ENCODE measurements around the gene RAE1. TPM values are rescaled to one million over a fixed set of nuclear protein-coding genes. Genes with fewer than 3 reads are reported as not detected.
"Not testable (repeated sequence)": the region's sequence is repeated elsewhere in the genome, so short reads cannot be mapped to it uniquely, and the experiment has no call there.

The RAE1 gene
- total RNA-seq, 1 experiment from 2014 or later = 46.3 TPM

DNA sequence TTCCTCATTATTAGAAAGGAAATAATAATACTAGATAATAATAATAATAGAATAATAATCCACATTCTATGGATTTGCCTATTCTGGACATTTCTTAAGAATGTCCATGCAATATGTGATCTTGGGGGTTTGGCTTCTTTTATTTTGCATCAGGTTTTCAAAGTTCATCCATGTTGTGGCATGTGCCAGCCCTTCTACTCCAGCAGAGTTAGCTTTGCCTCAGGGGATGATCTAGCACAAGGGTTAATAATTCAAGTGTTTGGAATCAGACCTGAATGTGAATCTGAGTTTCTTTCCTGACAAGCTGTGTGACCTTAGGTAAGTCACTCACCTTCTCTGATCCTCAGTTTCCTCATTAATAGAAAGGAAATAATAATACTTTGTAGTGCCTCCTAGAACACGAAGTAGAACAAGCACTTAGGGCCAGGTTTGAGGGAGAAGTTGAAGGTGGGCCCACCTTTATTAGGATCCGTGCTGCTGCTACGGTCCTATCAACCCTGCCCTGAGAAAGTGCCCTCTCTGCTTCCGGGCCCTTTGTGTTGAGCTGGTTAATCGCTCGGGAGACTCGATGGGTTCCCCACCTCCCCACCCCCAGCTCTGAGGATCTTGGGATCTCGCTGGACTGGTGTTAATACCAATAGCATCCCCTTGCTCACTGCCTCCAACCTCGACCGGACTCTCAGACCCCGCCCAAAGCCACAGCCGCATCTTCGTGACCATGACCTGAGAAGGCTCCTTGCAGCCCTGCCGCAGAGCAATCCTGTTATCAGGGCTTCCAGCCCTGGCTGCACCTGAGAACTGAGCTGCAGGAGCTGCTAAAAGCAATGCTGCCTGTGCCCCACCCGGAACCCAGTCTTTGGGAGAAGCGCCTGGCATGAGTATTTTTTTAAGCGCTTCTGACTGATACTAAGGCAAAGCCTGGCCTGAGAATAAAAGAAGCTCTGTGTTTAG, 67.0 kb downstream of the RAE1 start:
- H4K20me1 ChIP-seq (ENCODE audit: insufficient read depth) = no peaks in the 10 kb centered on the region
- no peaks in the 10 kb centered on the region for H3K9me2 ChIP-seq (ENCODE audit: insufficient read depth)
- ChIA-PET RAD21 (ENCODE audit: low non-redundant PET in 1 of 2, low total read pairs in 2 of 2, uncharacterized antibody in 2 of 2, unreplicated experiment in 2 of 2) (no interaction called here), CTCF (no interaction called here), POLR2A (no interaction called here)
- H3K27me3 ChIP-seq (ENCODE audit: insufficient read depth, low read length) = peaks cover 4% of the 10 kb centered on the region; the same call in 1 of the 2 replicates
- no peak overlapping the region for H2AFZ ChIP-seq (ENCODE audit: low read depth, low read length, poor library complexity, severe bottlenecking)
- ATAC-seq (no peak), DNase-seq (ENCODE audit: low read depth, low spot score) (no peak)
- intact Hi-C loops (cut with micrococcal nuclease) = no loop called here
- no peak overlapping the region for H3K27ac ChIP-seq (ENCODE audit: low read depth, low read length)
- no peak overlapping the region for H3K4me2 ChIP-seq (ENCODE audit: low read length)
- H3K9ac ChIP-seq (ENCODE audit: low read length) = no peak overlapping the region
- no TSS peak for BruUV-seq (replicated peaks)
- no peaks in the 10 kb centered on the region for H3K36me3 ChIP-seq (ENCODE audit: control insufficient read depth in 1 of 2, insufficient read depth in 2 of 2, low read length in 2 of 2)
- H3K4me3 ChIP-seq (replicated peaks in 1 of 2; ENCODE audit: low read depth in 1 of 2, low read length in 2 of 2) = no peak overlapping the region
- H3K4me1 ChIP-seq (ENCODE audit: control insufficient read depth in 1 of 2, insufficient read depth in 2 of 2, low read length in 2 of 2) = peaks cover 0 to 5% of the 10 kb centered on the region in 2 experiments; a peak in 2 of 4 replicates
- no peaks in the 10 kb centered on the region for H3K9me3 ChIP-seq (ENCODE audit: control insufficient read depth in 1 of 2, insufficient read depth in 1 of 2, low read depth in 1 of 2, low read length in 2 of 2)
- TF ChIP-seq CEBPB (IDR thresholded peaks at IDR 0.05; ENCODE audit: low read depth) (no peak), CTCF (IDR thresholded peaks at IDR 0.05 in 2 of 3, conservative IDR thresholded peaks at IDR 0.05 in 1 of 3; ENCODE audit: borderline replicate concordance in 1 of 3, insufficient read depth in 1 of 3, low read depth in 2 of 3, low read length in 2 of 3) (no peak), POLR2AphosphoS5 (IDR thresholded peaks at IDR 0.05; ENCODE audit: low read depth, low read length) (no peak), ATF3 (IDR thresholded peaks at IDR 0.05) (no peak), CBX3 (IDR thresholded peaks at IDR 0.05; ENCODE audit: low read depth) (no peak), MAX (IDR thresholded peaks at IDR 0.05) (no peak), POLR2A (IDR thresholded peaks at IDR 0.05; ENCODE audit: borderline replicate concordance, extremely low read depth, insufficient read depth, insufficient read length) (no peak), TCF7L2 (IDR thresholded peaks at IDR 0.05; ENCODE audit: borderline replicate concordance, extremely low read depth, insufficient read depth, insufficient read length) (no peak), SRF (IDR thresholded peaks at IDR 0.05; ENCODE audit: low read depth) (no peak), ZNF274 (IDR thresholded peaks at IDR 0.05; ENCODE audit: low read depth, low read length) (no peak), ELF1 (IDR thresholded peaks at IDR 0.05; ENCODE audit: borderline replicate concordance, low read depth) (no peak), YY1 (IDR thresholded peaks at IDR 0.05; ENCODE audit: extremely low read depth, insufficient replicate concordance, low read depth, low read length) (no peak), SIN3A (IDR thresholded peaks at IDR 0.05; ENCODE audit: low read depth) (no peak), SP1 (IDR thresholded peaks at IDR 0.05; ENCODE audit: low read depth) (no peak), EGR1 (IDR thresholded peaks at IDR 0.05; ENCODE audit: low read depth) (no peak), EZH2phosphoT487 (IDR thresholded peaks at IDR 0.05; ENCODE audit: borderline replicate concordance) (no peak)
- TF ChIP-seq, protein P1, sequence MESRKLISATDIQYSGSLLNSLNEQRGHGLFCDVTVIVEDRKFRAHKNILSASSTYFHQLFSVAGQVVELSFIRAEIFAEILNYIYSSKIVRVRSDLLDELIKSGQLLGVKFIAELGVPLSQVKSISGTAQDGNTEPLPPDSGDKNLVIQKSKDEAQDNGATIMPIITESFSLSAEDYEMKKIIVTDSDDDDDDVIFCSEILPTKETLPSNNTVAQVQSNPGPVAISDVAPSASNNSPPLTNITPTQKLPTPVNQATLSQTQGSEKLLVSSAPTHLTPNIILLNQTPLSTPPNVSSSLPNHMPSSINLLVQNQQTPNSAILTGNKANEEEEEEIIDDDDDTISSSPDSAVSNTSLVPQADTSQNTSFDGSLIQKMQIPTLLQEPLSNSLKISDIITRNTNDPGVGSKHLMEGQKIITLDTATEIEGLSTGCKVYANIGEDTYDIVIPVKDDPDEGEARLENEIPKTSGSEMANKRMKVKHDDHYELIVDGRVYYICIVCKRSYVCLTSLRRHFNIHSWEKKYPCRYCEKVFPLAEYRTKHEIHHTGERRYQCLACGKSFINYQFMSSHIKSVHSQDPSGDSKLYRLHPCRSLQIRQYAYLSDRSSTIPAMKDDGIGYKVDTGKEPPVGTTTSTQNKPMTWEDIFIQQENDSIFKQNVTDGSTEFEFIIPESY (IDR thresholded peaks at IDR 0.05; ENCODE audit: extremely low read depth, insufficient replicate concordance, low read length) = no peak
- H3K79me2 ChIP-seq (ENCODE audit: insufficient read depth, low read length) = no peaks in the 10 kb centered on the region

- H2AFZ ChIP-seq (ENCODE audit: low read depth, low read length, poor library complexity, severe bottlenecking); CTCF ChIA-PET; H3K4me3 ChIP-seq (replicated peaks in 1 of 2; ENCODE audit: low read depth in 1 of 2, low read length in 2 of 2); DNase-seq (ENCODE audit: low read depth, low spot score); RAD21 ChIA-PET (ENCODE audit: low non-redundant PET in 1 of 2, low total read pairs in 2 of 2, uncharacterized antibody in 2 of 2, unreplicated experiment in 2 of 2); H4K20me1 ChIP-seq (ENCODE audit: insufficient read depth); H3K4me2 ChIP-seq (ENCODE audit: low read length); H3K4me1 ChIP-seq (ENCODE audit: control insufficient read depth in 1 of 2, insufficient read depth in 2 of 2, low read length in 2 of 2); H3K9ac ChIP-seq (ENCODE audit: low read length); H3K9me3 ChIP-seq (ENCODE audit: control insufficient read depth in 1 of 2, insufficient read depth in 1 of 2, low read depth in 1 of 2, low read length in 2 of 2); H3K27me3 ChIP-seq (ENCODE audit: insufficient read depth, low read length); H3K9me2 ChIP-seq (ENCODE audit: insufficient read depth); intact Hi-C loops (cut with micrococcal nuclease); H3K27ac ChIP-seq (ENCODE audit: low read depth, low read length); H3K79me2 ChIP-seq (ENCODE audit: insufficient read depth, low read length); ATAC-seq; BruUV-seq (replicated peaks); H3K36me3 ChIP-seq (ENCODE audit: control insufficient read depth in 1 of 2, insufficient read depth in 2 of 2, low read length in 2 of 2); POLR2A ChIA-PET: not testable (repeated sequence)
Observed at GRCh38 chr20:57419479-57419878, 68.4 kb downstream of the RAE1 start.

Data from HCT116 (cell line).